Common myeloid progenitor, CD34-positive (primary cell): Measurements from ENCODE around the gene IBTK.

Experiments used
- CTCF ChIA-PET: fragments of 350-600 bp; sonication (Branson Sonifier 250); formaldehyde crosslinking; loops from one replicate; lab custom pipeline; 2021; ENCODE audit warnings: antibody characterized with exemption; lab: Charles Lee
- POLR2A ChIA-PET: fragments of 350-600 bp; sonication (Branson Sonifier 250); formaldehyde crosslinking; loops from one replicate; lab custom pipeline; 2021; ENCODE audit warnings: antibody characterized with exemption; lab: Charles Lee
- DNase-seq, 3 donors: peaks; one replicate each; pipeline versions ENCODE4 v3.0.0 to v3.0.0-alpha.2; 2013
- H3K27ac ChIP-seq, 2 experiments: 1 replicate in 1 of 2; 2 replicates in 1 of 2; pipeline ENCODE4 v1.7.0; 2013; ENCODE audit warnings: inconsistent platforms in 2 of 2, low read length in 2 of 2, mild to moderate bottlenecking in 2 of 2, low read depth in 1 of 2, moderate library complexity in 1 of 2; ENCODE audit not compliant: severe bottlenecking in 2 of 2, insufficient read depth in 1 of 2, poor library complexity in 1 of 2
- H3K27me3 ChIP-seq, 5 experiments: replicated peaks in 2 of 5; 1 replicate in 3 of 5; 2 replicates in 2 of 5; pipeline versions ENCODE4 v1.6.1 to v1.7.0; 2013; ENCODE audit warnings: low read length in 4 of 5, mild to moderate bottlenecking in 2 of 5, moderate library complexity in 2 of 5, inconsistent platforms in 1 of 5; ENCODE audit not compliant: insufficient read depth in 5 of 5, control insufficient read depth in 4 of 5
- H3K36me3 ChIP-seq, 4 experiments: 1 replicate in 2 of 4; 2 replicates in 2 of 4; pipeline versions ENCODE4 v1.6.1 to v1.7.0; 2013; ENCODE audit warnings: low read length in 3 of 4, control low read depth in 1 of 4, mild to moderate bottlenecking in 1 of 4; ENCODE audit not compliant: control insufficient read depth in 4 of 4, insufficient read depth in 4 of 4
- H3K4me1 ChIP-seq, 4 experiments: 1 replicate in 3 of 4; 2 replicates in 1 of 4; pipeline versions ENCODE4 v1.6.1 to v1.7.1; 2013; ENCODE audit warnings: low read length in 3 of 4, mild to moderate bottlenecking in 3 of 4, control low read depth in 1 of 4, inconsistent platforms in 1 of 4, moderate library complexity in 1 of 4; ENCODE audit not compliant: control insufficient read depth in 4 of 4, insufficient read depth in 4 of 4; ENCODE audit errors: control extremely low read depth in 1 of 4
- H3K4me3 ChIP-seq, 7 experiments: 1 replicate in 4 of 7; 2 replicates in 3 of 7; pipeline versions ENCODE4 v1.5.1 to v1.7.0; 2013; ENCODE audit warnings: mild to moderate bottlenecking in 7 of 7, low read length in 6 of 7, moderate library complexity in 6 of 7, inconsistent platforms in 2 of 7, low read depth in 2 of 7, control low read depth in 1 of 7; ENCODE audit not compliant: insufficient read depth in 4 of 7, control insufficient read depth in 1 of 7; ENCODE audit errors: extremely low read depth in 1 of 7
- H3K9me3 ChIP-seq, 5 experiments: 1 replicate in 4 of 5; 2 replicates in 1 of 5; pipeline versions ENCODE4 v1.6.1 to v1.7.1; 2013; ENCODE audit warnings: low read length in 4 of 5, mild to moderate bottlenecking in 2 of 5, inconsistent platforms in 1 of 5, low read depth in 1 of 5, moderate library complexity in 1 of 5; ENCODE audit not compliant: control insufficient read depth in 4 of 5, insufficient read depth in 2 of 5; ENCODE audit errors: control extremely low read depth in 1 of 5
- WGBS: methylation state at CpG from one replicate; pipeline ENCODE4 v1.1.5; 2013; ENCODE audit not compliant: insufficient coverage; 5-methylcytosine and 5-hydroxymethylcytosine counted together

The IBTK gene

DNA sequence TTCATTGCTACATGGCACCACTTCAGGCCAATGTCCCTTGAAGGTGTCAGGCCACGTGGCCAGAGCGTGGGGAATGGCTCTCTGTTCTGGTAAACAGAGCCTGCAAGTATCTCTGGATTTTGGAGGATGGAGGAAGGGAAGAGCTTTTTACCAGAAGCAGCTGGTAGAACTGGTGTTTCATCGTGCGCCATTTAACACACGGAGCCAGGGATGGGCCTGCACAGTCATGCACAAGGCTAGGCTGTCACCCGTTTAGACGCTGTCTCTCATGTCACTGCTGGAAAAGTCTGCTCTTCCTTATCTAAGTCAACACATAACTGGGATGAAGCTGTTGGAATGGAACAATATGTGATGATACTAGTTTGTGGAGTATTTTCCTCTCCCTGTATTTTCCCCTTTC is 123.9 kb downstream of the IBTK start:
- no peaks in the 10 kb centered on the region for H3K9me3 ChIP-seq
- 94% methylated on average over 2 of the region's 7 CpGs for WGBS
- ChIA-PET POLR2A (no interaction called here), CTCF (no interaction called here)
- H3K4me1 ChIP-seq, result peaks cover 0 to 3% (median 0%) of the 10 kb centered on the region in 4 experiments
- H3K4me3 ChIP-seq, result no peak overlapping the region
- no peak for DNase-seq
- no peaks in the 10 kb centered on the region for H3K36me3 ChIP-seq
- H3K27ac ChIP-seq, result no peak overlapping the region
- no peaks in the 10 kb centered on the region for H3K27me3 ChIP-seq
